Ishikawa (cell line): Measurements from ENCODE around the gene LDAH.

ENCODE experiments used
- CEBPB ChIP-seq: IDR thresholded peaks from 2 replicates; pipeline ENCODE4 v1.6.1; 2012
- CREB1 ChIP-seq: IDR thresholded peaks from 2 replicates; pipeline ENCODE4 v1.6.1; 2012; ENCODE audit warnings: low read depth
- EGR1 ChIP-seq: IDR thresholded peaks from 2 replicates; pipeline ENCODE4 v1.6.1; 2012
- EP300 ChIP-seq: IDR thresholded peaks from 2 replicates; pipeline ENCODE4 v1.6.1; 2012; ENCODE audit warnings: borderline replicate concordance
- FOXM1 ChIP-seq: IDR thresholded peaks from 2 replicates; pipeline ENCODE4 v1.6.1; 2012; ENCODE audit warnings: low read depth, borderline replicate concordance
- MAX ChIP-seq: IDR thresholded peaks from 2 replicates; pipeline ENCODE4 v1.6.1; 2012
- NFIC ChIP-seq: IDR thresholded peaks from 2 replicates; pipeline ENCODE4 v1.6.1; 2012
- RAD21 ChIP-seq: IDR thresholded peaks from 2 replicates; pipeline ENCODE4 v1.6.1; 2012; ENCODE audit warnings: low read depth
- REST ChIP-seq: IDR thresholded peaks from 2 replicates; pipeline ENCODE4 v1.6.1; 2012; ENCODE audit warnings: low read depth, mild to moderate bottlenecking
- TAF1 ChIP-seq: IDR thresholded peaks from 2 replicates; pipeline ENCODE4 v1.6.1; 2012; ENCODE audit warnings: low read depth, mild to moderate bottlenecking
- TCF12 ChIP-seq: IDR thresholded peaks from 2 replicates; pipeline ENCODE4 v1.6.1; 2012; ENCODE audit warnings: low read depth
- TEAD4 ChIP-seq: IDR thresholded peaks from 2 replicates; pipeline ENCODE4 v1.6.1; 2012
- YY1 ChIP-seq: IDR thresholded peaks from 2 replicates; pipeline ENCODE4 v1.6.1; 2012; ENCODE audit warnings: low read depth
- ZBTB7A ChIP-seq: IDR thresholded peaks from 2 replicates; pipeline ENCODE4 v1.6.1; 2012; ENCODE audit warnings: low read depth

The LDAH gene

GRCh38 chr2:20766798-20767644 is 55.9 kb downstream of the LDAH start:
- no peak for TF ChIP-seq NFIC
- no peak for TF ChIP-seq CREB1
- TF ChIP-seq MAX, result no peak
- TF ChIP-seq FOXM1, result no peak
- TF ChIP-seq TAF1, result no peak
- TF ChIP-seq YY1, result no peak
- TF ChIP-seq EP300, result no peak
- no peak for TF ChIP-seq REST
- no peak for TF ChIP-seq RAD21
- no peak for TF ChIP-seq TEAD4
- TF ChIP-seq ZBTB7A, result no peak

- no peak for TF ChIP-seq TEAD4
- TF ChIP-seq TAF1, result no peak
- TF ChIP-seq REST, result no peak
- TF ChIP-seq RAD21, result no peak
- no peak for TF ChIP-seq YY1
- TF ChIP-seq CREB1, result no peak
- TF ChIP-seq TCF12, result no peak
- no peak for TF ChIP-seq EGR1
- no peak for TF ChIP-seq ZBTB7A
- TF ChIP-seq NFIC, result no peak
Measured at GRCh38 chr2:20766213-20766612, 56.7 kb downstream of the LDAH start.

- no peak for TF ChIP-seq RAD21
- TF ChIP-seq NFIC, result no peak
Measured at GRCh38 chr2:20762945-20763683, 59.8 kb downstream of the LDAH start.

GRCh38 chr2:20759487-20759886 is 63.4 kb downstream of the LDAH start:
- TF ChIP-seq TEAD4 (no peak), CREB1 (no peak), EP300 (no peak), ZBTB7A (no peak), MAX (no peak), CEBPB (no peak)

- TF ChIP-seq RAD21 (no peak), REST (no peak)
Measured at GRCh38 chr2:20758997-20759396, 63.9 kb downstream of the LDAH start.
